ENCODE data around the gene CES2. TPM values are rescaled to one million over a fixed set of nuclear protein-coding genes. Genes with fewer than 3 reads are reported as not detected.

The CES2 gene
- total and polyA plus RNA-seq, 2 of the 8 experiments (the other 6 are each of a cell fraction or from before 2014, with no cell fraction given), result 8.6 to 14.7 TPM

- no peak for TF ChIP-seq GABPA (IDR thresholded peaks at IDR 0.05; ENCODE audit: borderline replicate concordance, insufficient read depth, low read length)
- TF ChIP-seq TEAD4 (IDR thresholded peaks at IDR 0.05; ENCODE audit: low read depth, low read length), result peak; percentile 44; the same call in 1 of the 2 replicates
- TF ChIP-seq KDM4A (IDR thresholded peaks at IDR 0.05; ENCODE audit: low read depth, low read length, severe bottlenecking), result no peak
Measured at GRCh38 chr16:66947302-66948065, 12.2 kb downstream of the CES2 start (continued).

All from H1 (cell line).